CD4-positive, alpha-beta T cell (primary cell): Measurements from ENCODE around the gene SLC8A3. TPM values are rescaled to one million over a fixed set of nuclear protein-coding genes. Genes with fewer than 3 reads are reported as not detected.

ENCODE experiments used
- ATAC-seq: fragments of 200-7000 bp; cut with Tn5 transposase; one replicate; pipeline ENCODE4 v1.10.0; 2022; ENCODE audit warnings: mild to moderate bottlenecking; ENCODE audit not compliant: poor library complexity
- CTCF ChIA-PET: fragments of 350-600 bp; sonication (Branson Sonifier 250); formaldehyde crosslinking; loops from one replicate; lab custom pipeline; 2021; ENCODE audit warnings: antibody characterized with exemption, inconsistent platforms; lab: Charles Lee
- POLR2A ChIA-PET: fragments of 350-600 bp; sonication (Branson Sonifier 250); formaldehyde crosslinking; loops from one replicate; lab custom pipeline; 2021; ENCODE audit warnings: antibody characterized with exemption, inconsistent platforms; lab: Charles Lee
- DNase-seq, 14 experiments: peaks; one replicate each; pipeline ENCODE4 v3.0.0-alpha.2; 2013 to 2020; ENCODE audit warnings: mixed read lengths in 2 of 14
- H3K27ac ChIP-seq, 2 donors: one replicate each; pipeline versions ENCODE4 v1.5.1 to v1.7.0; 2013; ENCODE audit warnings: low read length in 2 of 2, low read depth in 1 of 2, mild to moderate bottlenecking in 1 of 2
- H3K27me3 ChIP-seq, 2 experiments: 1 replicate in 1 of 2; 2 replicates in 1 of 2; pipeline versions ENCODE4 v1.6.1 to v1.7.0; 2013; ENCODE audit warnings: low read length in 2 of 2, control low read depth in 1 of 2, mild to moderate bottlenecking in 1 of 2, moderate library complexity in 1 of 2; ENCODE audit not compliant: insufficient read depth in 2 of 2, control insufficient read depth in 1 of 2
- H3K36me3 ChIP-seq: one replicate; pipeline ENCODE4 v1.6.1; 2013; ENCODE audit warnings: low read length, control low read depth; ENCODE audit not compliant: insufficient read depth
- H3K4me1 ChIP-seq: one replicate; pipeline ENCODE4 v1.6.1; 2013; ENCODE audit warnings: low read length, control low read depth; ENCODE audit not compliant: insufficient read depth
- H3K4me3 ChIP-seq: one replicate; pipeline ENCODE4 v1.5.1; 2013; ENCODE audit warnings: mild to moderate bottlenecking, low read length, moderate library complexity
- H3K9me3 ChIP-seq, 2 experiments: 1 replicate in 1 of 2; 2 replicates in 1 of 2; pipeline versions ENCODE4 v1.6.1 to v1.7.0; 2013; ENCODE audit warnings: low read length in 2 of 2, mild to moderate bottlenecking in 2 of 2, control low read depth in 1 of 2, moderate library complexity in 1 of 2; ENCODE audit not compliant: control insufficient read depth in 1 of 2, insufficient read depth in 1 of 2
- H3K27ac Mint-ChIP-seq: one replicate; pipeline ENCODE4 v1.8.0; 2020; ENCODE audit warnings: mixed read lengths
- H3K27me3 Mint-ChIP-seq: one replicate; pipeline ENCODE4 v1.8.0; 2021; ENCODE audit warnings: mixed read lengths
- H3K36me3 Mint-ChIP-seq: one replicate; pipeline ENCODE4 v1.8.0; 2021; ENCODE audit warnings: low read depth, mixed read lengths
- H3K4me1 Mint-ChIP-seq: one replicate; pipeline ENCODE4 v1.8.0; 2021; ENCODE audit warnings: low read depth, mixed read lengths
- H3K4me3 Mint-ChIP-seq: one replicate; pipeline ENCODE4 v1.8.0; 2020; ENCODE audit warnings: mild to moderate bottlenecking, mixed read lengths
- H3K9me3 Mint-ChIP-seq: one replicate; pipeline ENCODE4 v1.8.0; 2020; ENCODE audit warnings: mixed read lengths
- intact Hi-C, 2 experiments: fragments of 100-400 bp; cut with DNase I in 1 of 2; cut with micrococcal nuclease in 1 of 2; formaldehyde crosslinking; loops; one replicate each; pipeline versions ENCODE4 v1.15.1 to v1.9.0; 2023 to 2025; cut with DNase I, micrococcal nuclease
- total RNA-seq, 174 experiments: library from RNA in 2 of 174; stranded (reverse) in 2 of 174; gene quantifications; one replicate each; pipeline ENCODE4 v1.2.3 and lab custom pipeline; 2021 to 2026
- TF ChIP-seq, protein P1 (sequence below): fragments of 200-600 bp; IDR thresholded peaks from one replicate; pipeline ENCODE4 v1.8.0; 2022; ENCODE audit warnings: antibody characterized with exemption, mild to moderate bottlenecking

SLC8A3 gene
- total RNA-seq, 2 experiments from 2014 or later = not detected

DNA sequence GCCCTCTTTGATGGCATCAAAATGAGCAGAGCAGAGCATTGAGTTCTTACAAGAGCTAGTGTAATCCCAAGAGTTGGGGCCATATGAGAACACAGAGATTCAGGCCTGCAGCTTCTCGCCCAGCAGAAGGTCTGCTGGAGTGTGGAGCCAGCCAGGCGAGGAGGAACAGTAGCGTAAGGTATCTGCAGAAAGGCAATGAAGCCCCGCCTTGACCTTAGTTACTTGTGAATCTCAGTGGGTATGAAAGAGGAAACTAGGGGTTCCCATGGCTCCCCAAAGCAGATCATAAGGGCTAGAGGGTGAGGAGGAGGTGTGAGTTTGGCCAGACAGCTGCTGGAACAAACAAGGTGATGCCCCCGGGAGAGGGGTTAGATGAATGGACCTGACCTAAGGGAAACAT is 49.4 kb downstream of the SLC8A3 start:
- POLR2A ChIA-PET = no interaction called here

GRCh38 chr14:70137788-70138187 is 51.0 kb downstream of the SLC8A3 start:
- no peaks in the 10 kb centered on the region for H3K36me3 ChIP-seq
- ChIA-PET CTCF (no interaction called here), POLR2A (no interaction called here)
- intact Hi-C loops = no loop called here
- no peaks in the 10 kb centered on the region for H3K9me3 ChIP-seq
- Mint-ChIP-seq H3K27ac (no peak overlapping the region), H3K9me3 (no peaks in the 10 kb centered on the region), H3K4me3 (no peak overlapping the region), H3K4me1 (no peaks in the 10 kb centered on the region), H3K27me3 (peaks cover 37% of the 10 kb centered on the region), H3K36me3 (no peaks in the 10 kb centered on the region)
- H3K27ac ChIP-seq = no peak overlapping the region
- H3K4me1 ChIP-seq = no peaks in the 10 kb centered on the region
- H3K27me3 ChIP-seq = peaks cover 7 to 12% of the 10 kb centered on the region in 2 experiments
- no peak for ATAC-seq
- TF ChIP-seq, protein P1, sequence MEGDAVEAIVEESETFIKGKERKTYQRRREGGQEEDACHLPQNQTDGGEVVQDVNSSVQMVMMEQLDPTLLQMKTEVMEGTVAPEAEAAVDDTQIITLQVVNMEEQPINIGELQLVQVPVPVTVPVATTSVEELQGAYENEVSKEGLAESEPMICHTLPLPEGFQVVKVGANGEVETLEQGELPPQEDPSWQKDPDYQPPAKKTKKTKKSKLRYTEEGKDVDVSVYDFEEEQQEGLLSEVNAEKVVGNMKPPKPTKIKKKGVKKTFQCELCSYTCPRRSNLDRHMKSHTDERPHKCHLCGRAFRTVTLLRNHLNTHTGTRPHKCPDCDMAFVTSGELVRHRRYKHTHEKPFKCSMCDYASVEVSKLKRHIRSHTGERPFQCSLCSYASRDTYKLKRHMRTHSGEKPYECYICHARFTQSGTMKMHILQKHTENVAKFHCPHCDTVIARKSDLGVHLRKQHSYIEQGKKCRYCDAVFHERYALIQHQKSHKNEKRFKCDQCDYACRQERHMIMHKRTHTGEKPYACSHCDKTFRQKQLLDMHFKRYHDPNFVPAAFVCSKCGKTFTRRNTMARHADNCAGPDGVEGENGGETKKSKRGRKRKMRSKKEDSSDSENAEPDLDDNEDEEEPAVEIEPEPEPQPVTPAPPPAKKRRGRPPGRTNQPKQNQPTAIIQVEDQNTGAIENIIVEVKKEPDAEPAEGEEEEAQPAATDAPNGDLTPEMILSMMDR = no peak
- no peak overlapping the region for H3K4me3 ChIP-seq
- no peak for DNase-seq

More for the DNA sequence above, 49.4 kb downstream of the SLC8A3 start:
- no peak overlapping the region for H3K4me3 ChIP-seq
- Mint-ChIP-seq H3K4me1 (no peaks in the 10 kb centered on the region), H3K9me3 (no peaks in the 10 kb centered on the region), H3K27me3 (peaks cover 41% of the 10 kb centered on the region), H3K27ac (no peak overlapping the region), H3K4me3 (no peak overlapping the region), H3K36me3 (no peaks in the 10 kb centered on the region)
- no peak overlapping the region for H3K27ac ChIP-seq
- DNase-seq = no peak
- intact Hi-C loops = no loop called here
- no peaks in the 10 kb centered on the region for H3K36me3 ChIP-seq
- no peak for ATAC-seq
- H3K27me3 ChIP-seq = peaks cover 0 to 7% of the 10 kb centered on the region in 2 experiments
- CTCF ChIA-PET = no interaction called here
- H3K9me3 ChIP-seq = no peaks in the 10 kb centered on the region
- TF ChIP-seq, protein P1 = no peak
- H3K4me1 ChIP-seq = no peaks in the 10 kb centered on the region

DNA sequence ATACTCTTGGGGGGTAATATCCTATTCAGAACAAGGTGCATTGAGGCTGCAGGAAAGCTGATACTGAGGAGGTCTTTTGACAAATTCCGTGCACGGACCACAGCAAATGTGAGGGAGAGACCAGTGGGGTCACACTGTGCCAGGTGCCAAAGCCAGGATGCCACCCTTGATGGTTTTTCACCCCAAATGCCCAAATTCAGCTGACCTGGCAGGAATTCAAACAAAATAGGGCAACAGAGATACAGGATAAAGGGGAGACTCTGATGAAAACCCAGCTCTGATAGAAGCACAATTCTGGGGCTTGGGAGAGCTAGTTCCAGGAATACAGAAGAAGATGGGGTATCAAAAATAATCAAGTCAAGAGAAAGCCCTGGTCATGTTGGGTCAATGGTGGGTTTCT is 55.3 kb downstream of the SLC8A3 start:
- TF ChIP-seq, protein P1 = no peak
- no peak overlapping the region for H3K27ac Mint-ChIP-seq
- Histone ChIP-seq H3K4me1 (no peaks in the 10 kb centered on the region), H3K9me3 (no peaks in the 10 kb centered on the region), H3K27me3 (peaks cover 14 to 33% of the 10 kb centered on the region in 2 experiments), H3K4me3 (no peak overlapping the region), H3K27ac (no peak overlapping the region), H3K36me3 (no peaks in the 10 kb centered on the region)
- no peak for ATAC-seq
- DNase-seq = no peak
- no peaks in the 10 kb centered on the region for H3K9me3 Mint-ChIP-seq
- CTCF ChIA-PET = no interaction called here
- no peaks in the 10 kb centered on the region for H3K36me3 Mint-ChIP-seq
- no peak overlapping the region for H3K4me3 Mint-ChIP-seq
- intact Hi-C loops = no loop called here
- H3K27me3 Mint-ChIP-seq = peaks cover 42% of the 10 kb centered on the region
- H3K4me1 Mint-ChIP-seq = no peaks in the 10 kb centered on the region
- POLR2A ChIA-PET = no interaction called here
